Ramos (cell line): ENCODE results near the gene ANKFN1.
"Not testable (repeated sequence)": the region's sequence is repeated elsewhere in the genome, so short reads cannot be mapped to it uniquely, and the experiment has no call there.

ENCODE experiments used
- in situ Hi-C: fragments of 300-500 bp; cut with MboI; formaldehyde crosslinking; loops from one replicate; pipeline ENCODE4 v1.14.3; 2022; ENCODE audit warnings: low sequenced_read_pairs; ENCODE audit not compliant: unreplicated experiment

ANKFN1 gene

GRCh38 chr17:56274491-56274890, 121.2 kb downstream of the ANKFN1 start:
- in situ Hi-C loops: no loop called here

DNA sequence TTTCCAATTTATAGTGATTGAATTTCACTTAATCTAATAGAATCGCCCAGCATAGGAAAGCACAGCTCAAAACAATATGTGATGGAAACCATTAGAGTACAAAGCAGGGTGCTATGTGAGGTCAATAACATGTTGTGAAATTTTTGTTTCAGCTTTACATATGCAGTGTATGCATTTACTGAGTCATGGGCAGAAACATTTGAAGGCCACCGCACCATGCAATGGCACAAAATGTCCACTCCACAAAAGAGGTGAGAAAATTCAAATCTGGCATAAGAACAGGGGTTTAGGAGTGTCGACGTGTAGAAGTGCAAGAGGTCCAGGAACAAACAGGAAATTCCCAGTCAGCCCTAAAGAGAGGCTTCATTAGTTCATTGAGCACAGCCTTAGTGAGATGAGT, 131.2 kb downstream of the ANKFN1 start:
- in situ Hi-C loops: no loop called here

DNA sequence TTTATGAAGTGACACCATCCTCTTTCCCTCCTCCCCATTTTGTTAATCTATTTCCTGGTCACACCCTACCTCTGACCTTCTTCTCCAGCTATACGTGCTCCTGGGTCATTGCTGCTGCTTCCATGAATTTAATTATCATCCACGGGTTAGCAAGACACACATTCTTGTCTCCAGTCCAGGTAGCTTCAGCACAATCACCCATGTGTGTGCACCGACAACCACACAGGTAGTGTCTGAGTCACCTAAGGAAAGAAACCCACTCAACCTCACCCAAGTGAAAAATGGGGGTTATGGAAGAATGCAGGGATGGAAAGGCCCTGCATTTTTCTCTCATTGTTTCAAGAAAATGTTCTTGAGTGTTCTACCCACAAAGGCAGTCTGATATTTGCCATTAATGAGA, 135.5 kb downstream of the ANKFN1 start:
- in situ Hi-C loops: not testable (repeated sequence)

DNA sequence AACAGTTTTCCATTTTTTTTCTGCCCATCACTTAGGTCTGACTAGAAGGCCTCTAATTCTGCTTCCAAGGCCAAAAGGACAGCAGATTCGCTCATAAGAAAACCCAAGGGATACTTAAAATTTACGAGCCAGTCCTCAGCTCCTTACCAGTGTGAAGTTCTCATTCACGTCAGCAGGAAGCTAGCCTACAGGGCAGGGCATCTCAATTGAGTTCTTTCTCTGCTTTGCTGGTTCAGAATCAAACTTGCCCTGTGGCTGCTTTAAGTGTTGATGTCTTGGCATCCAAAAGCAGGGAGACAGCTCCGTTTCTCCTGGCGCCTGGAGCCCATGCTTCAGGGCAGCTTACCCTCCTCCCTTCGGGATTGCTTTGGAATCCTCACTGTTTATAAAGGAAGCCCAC, 136.0 kb downstream of the ANKFN1 start:
- in situ Hi-C loops: no loop called here

- in situ Hi-C loops: no loop called here
Observed at GRCh38 chr17:56290101-56290801, 137.0 kb downstream of the ANKFN1 start.

- in situ Hi-C loops: no loop called here
Observed at GRCh38 chr17:56290802-56291118, 137.5 kb downstream of the ANKFN1 start.

DNA sequence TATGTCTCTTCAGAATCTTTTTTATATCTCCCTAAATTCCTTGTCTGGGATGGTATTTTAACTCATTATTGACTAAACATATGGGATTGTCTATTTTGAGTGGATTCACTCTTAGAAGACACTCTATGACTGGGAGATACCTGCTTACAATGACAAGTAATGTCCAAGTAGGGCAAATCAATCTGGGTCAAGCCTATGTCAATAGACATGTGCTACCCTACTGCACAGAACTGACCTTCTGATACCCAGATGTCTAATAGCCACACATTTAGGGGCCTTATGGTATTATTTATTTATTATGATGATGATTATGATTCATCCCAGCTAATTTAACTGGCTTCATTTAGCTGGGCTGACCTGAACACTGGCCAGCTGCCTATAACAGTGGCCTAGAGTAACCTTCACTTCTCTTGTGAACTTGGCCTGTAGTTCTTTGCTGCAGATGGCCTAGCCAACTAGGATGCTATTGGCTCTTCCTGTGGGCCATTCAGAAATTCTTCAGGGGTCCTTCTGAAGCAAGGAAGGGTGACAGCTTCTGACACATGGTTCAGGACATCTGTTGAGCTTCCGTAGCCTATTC, 138.0 kb downstream of the ANKFN1 start:
- in situ Hi-C loops: no loop called here

DNA sequence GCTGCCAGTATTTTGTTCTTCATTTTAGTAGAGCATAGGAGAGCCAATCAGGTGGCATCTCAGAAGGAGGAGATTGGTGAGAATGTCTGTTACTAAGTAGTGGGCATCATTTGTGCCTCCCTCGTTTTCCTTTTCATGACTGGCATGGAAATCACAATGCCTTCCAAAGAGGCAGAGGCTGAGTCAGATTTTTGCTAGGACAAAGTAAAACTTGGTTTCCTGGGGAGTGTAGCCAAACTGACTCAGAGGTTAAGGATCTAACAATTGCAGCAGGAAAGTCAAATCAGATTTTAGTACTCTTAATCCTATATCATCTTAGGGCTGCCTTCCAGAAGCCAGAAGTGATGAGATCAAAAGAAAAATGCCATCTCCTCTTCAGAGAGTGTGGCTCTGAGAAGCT, 138.7 kb downstream of the ANKFN1 start:
- in situ Hi-C loops: no loop called here

- in situ Hi-C loops: no loop called here
Observed at GRCh38 chr17:56292578-56292977, 139.3 kb downstream of the ANKFN1 start.

- in situ Hi-C loops: no loop called here
Observed at GRCh38 chr17:56297184-56297583, 143.9 kb downstream of the ANKFN1 start.

- in situ Hi-C loops: no loop called here
Observed at GRCh38 chr17:56298846-56299245, 145.6 kb downstream of the ANKFN1 start.

GRCh38 chr17:56300144-56300543, 146.9 kb downstream of the ANKFN1 start:
- in situ Hi-C loops: no loop called here

DNA sequence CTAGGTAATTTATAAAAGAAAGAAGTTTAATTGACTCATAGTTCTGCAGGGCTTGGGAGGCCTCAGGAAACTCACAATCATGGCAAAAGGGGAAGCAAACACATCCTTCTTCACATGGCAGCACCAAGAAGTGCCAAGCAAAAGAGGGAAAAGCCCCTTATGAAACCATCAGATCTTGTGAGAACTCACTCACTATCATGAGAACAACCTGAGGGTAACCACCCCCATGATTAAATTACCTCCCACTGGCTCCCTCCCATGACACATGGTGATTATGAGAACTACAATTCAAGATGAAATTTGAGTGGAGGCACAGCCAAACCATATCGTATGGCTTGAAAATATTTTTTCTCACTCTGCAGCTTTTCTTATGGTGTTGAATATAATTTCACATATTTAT, 151.7 kb downstream of the ANKFN1 start:
- in situ Hi-C loops: no loop called here

GRCh38 chr17:56309897-56310296, 156.6 kb downstream of the ANKFN1 start:
- in situ Hi-C loops: no loop called here

- in situ Hi-C loops: no loop called here
Observed at GRCh38 chr17:56310782-56311181, 157.5 kb downstream of the ANKFN1 start.

- in situ Hi-C loops: no loop called here
Observed at GRCh38 chr17:56313201-56313600, 159.9 kb downstream of the ANKFN1 start.

DNA sequence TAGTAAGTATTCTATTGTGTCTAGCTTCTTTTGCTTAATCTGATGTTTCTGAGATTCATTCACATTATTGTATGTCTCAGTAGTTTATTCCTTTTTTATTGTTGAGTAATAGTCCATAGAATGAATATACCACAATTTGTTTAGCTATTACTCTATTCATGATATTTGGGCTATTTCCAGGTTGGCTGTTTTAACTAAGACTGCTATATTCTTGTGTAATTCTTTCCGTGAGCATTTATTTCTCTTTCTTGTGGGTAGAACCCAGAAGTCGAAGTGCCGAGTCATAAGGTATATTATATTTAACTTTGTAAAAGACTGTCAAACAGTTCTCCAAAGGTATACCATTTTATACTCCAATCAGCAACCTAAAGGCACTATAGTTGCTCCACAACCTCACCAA, 160.8 kb downstream of the ANKFN1 start:
- in situ Hi-C loops: no loop called here

DNA sequence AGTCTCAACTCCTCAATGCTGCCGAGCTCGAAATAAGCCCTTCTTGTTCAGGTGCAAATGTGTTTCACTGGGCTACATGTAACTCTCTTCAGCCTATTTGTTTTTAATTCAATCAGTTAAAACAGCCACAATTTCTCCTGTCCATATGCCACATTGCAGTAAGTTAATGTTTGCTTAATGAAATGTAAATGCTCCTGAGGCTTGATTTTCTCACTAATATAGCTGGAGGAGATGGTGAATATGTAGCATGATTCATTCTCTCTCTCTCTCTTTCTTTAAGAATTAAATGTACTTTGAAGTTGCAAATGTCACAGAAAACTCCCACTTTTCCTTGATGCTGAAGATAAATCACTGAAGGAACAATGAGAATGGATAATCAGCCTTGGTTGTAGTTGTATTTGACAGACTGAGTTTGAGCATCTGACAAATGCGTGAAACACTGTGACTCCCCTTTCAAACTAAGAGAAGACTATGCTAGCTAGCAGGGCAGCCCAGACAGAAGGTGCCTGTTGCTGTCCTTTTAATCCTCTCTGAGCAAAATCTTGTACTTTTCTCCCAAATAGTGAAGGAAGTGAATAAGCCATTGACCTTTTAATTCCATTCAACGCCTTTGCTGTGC, 161.8 kb downstream of the ANKFN1 start:
- in situ Hi-C loops: no loop called here

- in situ Hi-C loops: no loop called here
Observed at GRCh38 chr17:56316604-56317003, 163.3 kb downstream of the ANKFN1 start.

- in situ Hi-C loops: no loop called here
Observed at GRCh38 chr17:56317351-56318208, 164.3 kb downstream of the ANKFN1 start.

- in situ Hi-C loops: no loop called here
Observed at GRCh38 chr17:56319531-56319930, 166.3 kb downstream of the ANKFN1 start.
